IPS DF 19.7 (cell line): ENCODE results near the gene SRD5A3.
"Not testable (repeated sequence)": the region's sequence is repeated elsewhere in the genome, so short reads cannot be mapped to it uniquely, and the experiment has no call there.

Source experiments
- DNase-seq: peaks from one replicate; pipeline ENCODE4 v3.0.0-alpha.2; 2013; ENCODE audit warnings: low read depth, low spot score

The SRD5A3 gene

GRCh38 chr4:55346851-55347255 lies 811 bp downstream of the SRD5A3 start:
- DNase-seq: no peak

- DNase-seq: no peak
Measured at GRCh38 chr4:55347610-55348228, 1.7 kb downstream of the SRD5A3 start.

- no peak for DNase-seq
Measured at GRCh38 chr4:55348466-55348865, 2.4 kb downstream of the SRD5A3 start.

- not testable (repeated sequence) for DNase-seq
Measured at GRCh38 chr4:55350870-55351269, 4.8 kb downstream of the SRD5A3 start.

- no peak for DNase-seq
Measured at GRCh38 chr4:55351824-55352223, 5.8 kb downstream of the SRD5A3 start.

- no peak for DNase-seq
Measured at GRCh38 chr4:55352726-55353125, 6.7 kb downstream of the SRD5A3 start.

- not testable (repeated sequence) for DNase-seq
Measured at GRCh38 chr4:55353228-55353747, 7.2 kb downstream of the SRD5A3 start.

- DNase-seq: no peak
Measured at GRCh38 chr4:55354648-55355047, 8.6 kb downstream of the SRD5A3 start.

- DNase-seq: no peak
Measured at GRCh38 chr4:55355555-55355954, 9.5 kb downstream of the SRD5A3 start.

GRCh38 chr4:55356991-55357461 lies 11.0 kb downstream of the SRD5A3 start:
- DNase-seq: no peak

GRCh38 chr4:55358246-55358645 lies 12.2 kb downstream of the SRD5A3 start:
- no peak for DNase-seq

GRCh38 chr4:55358668-55359067 lies 12.6 kb downstream of the SRD5A3 start:
- no peak for DNase-seq

GRCh38 chr4:55359397-55359916 lies 13.4 kb downstream of the SRD5A3 start:
- no peak for DNase-seq

GRCh38 chr4:55362938-55363337 lies 16.9 kb downstream of the SRD5A3 start:
- DNase-seq: not testable (repeated sequence)

- DNase-seq: no peak
Measured at GRCh38 chr4:55363691-55364351, 17.8 kb downstream of the SRD5A3 start.

- DNase-seq: no peak
Measured at GRCh38 chr4:55364691-55365344, 18.8 kb downstream of the SRD5A3 start.

- no peak for DNase-seq
Measured at GRCh38 chr4:55365345-55365728, 19.3 kb downstream of the SRD5A3 start.

- no peak for DNase-seq
Measured at GRCh38 chr4:55366621-55367020, 20.6 kb downstream of the SRD5A3 start.

GRCh38 chr4:55367084-55367722 lies 21.2 kb downstream of the SRD5A3 start:
- no peak for DNase-seq

GRCh38 chr4:55369968-55370367 lies 23.9 kb downstream of the SRD5A3 start:
- no peak for DNase-seq

GRCh38 chr4:55372259-55372658 lies 26.2 kb downstream of the SRD5A3 start:
- DNase-seq: no peak

GRCh38 chr4:55373461-55373860 lies 27.4 kb downstream of the SRD5A3 start:
- no peak for DNase-seq
